SU-DHL-6 (cell line): Measurements from ENCODE around the gene ARHGAP22.

Experiments used
- EZH2phosphoT487 ChIP-seq: fragments of 200-600 bp; sonication (generic), shearing (Covaris generic); conservative IDR thresholded peaks from 2 replicates; pipeline ENCODE4 v1.6.1; 2018; ENCODE audit warnings: mild to moderate bottlenecking, antibody characterized with exemption, low read length, moderate library complexity, mixed read lengths
- TF ChIP-seq, protein P1 (sequence below): fragments of 200-600 bp; sonication (generic); IDR thresholded peaks from one replicate; pipeline ENCODE4 v1.5.1; 2017; ENCODE audit warnings: antibody characterized with exemption, mild to moderate bottlenecking, low read length, moderate library complexity; ENCODE audit not compliant: insufficient read depth, poor library complexity, severe bottlenecking

DNA sequence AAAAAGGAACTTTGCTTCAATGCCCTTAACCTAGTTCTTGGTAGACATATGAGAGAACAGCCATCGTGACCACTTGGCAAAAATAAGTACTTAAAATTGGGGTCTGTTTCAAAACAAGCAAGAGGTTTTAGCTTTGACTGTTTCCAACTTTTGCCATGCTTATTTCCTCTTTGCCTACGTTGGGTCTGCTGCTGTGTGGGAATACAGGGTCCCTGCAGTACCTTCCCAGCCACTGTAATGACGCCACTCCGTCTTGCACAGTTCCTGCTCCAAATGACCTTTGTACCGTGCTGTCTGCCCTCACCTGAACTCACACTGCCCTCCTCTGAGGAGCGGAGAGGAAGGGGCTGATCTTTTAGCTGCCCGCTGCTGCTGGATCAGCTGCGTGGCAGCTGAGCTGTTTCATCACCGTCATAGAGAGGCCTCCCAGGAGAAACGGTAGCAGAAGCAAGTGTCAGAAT is 165.3 kb downstream of the ARHGAP22 start:
- TF ChIP-seq, protein P1, sequence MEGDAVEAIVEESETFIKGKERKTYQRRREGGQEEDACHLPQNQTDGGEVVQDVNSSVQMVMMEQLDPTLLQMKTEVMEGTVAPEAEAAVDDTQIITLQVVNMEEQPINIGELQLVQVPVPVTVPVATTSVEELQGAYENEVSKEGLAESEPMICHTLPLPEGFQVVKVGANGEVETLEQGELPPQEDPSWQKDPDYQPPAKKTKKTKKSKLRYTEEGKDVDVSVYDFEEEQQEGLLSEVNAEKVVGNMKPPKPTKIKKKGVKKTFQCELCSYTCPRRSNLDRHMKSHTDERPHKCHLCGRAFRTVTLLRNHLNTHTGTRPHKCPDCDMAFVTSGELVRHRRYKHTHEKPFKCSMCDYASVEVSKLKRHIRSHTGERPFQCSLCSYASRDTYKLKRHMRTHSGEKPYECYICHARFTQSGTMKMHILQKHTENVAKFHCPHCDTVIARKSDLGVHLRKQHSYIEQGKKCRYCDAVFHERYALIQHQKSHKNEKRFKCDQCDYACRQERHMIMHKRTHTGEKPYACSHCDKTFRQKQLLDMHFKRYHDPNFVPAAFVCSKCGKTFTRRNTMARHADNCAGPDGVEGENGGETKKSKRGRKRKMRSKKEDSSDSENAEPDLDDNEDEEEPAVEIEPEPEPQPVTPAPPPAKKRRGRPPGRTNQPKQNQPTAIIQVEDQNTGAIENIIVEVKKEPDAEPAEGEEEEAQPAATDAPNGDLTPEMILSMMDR = no peak
- TF ChIP-seq EZH2phosphoT487 = no peak
